ENCODE measurements around the gene RAD18. TPM values are rescaled to one million over a fixed set of nuclear protein-coding genes. Genes with fewer than 3 reads are reported as not detected.

The RAD18 gene
- polyA plus RNA-seq, 3 donors = 1.2 to 6.4 (median 2.0) TPM

Other genes starting within 250 kb of the RAD18 start
- 1 to 10 TPM in 1 of 3 donors, under 1 TPM in 2; 0.06 to 1.0 (median 0.13) TPM for gene CAV3, start 229.7 kb downstream of the RAD18 start, polyA plus RNA-seq
- under 1 TPM in 2 of 3 donors, not detected in 1; 0.03 to 0.09 TPM for gene OXTR, start 193.9 kb downstream of the RAD18 start, polyA plus RNA-seq